ENCODE data around the gene DLL4. TPM values are rescaled to one million over a fixed set of nuclear protein-coding genes. Genes with fewer than 3 reads are reported as not detected.

The DLL4 gene
- total RNA-seq, 2 experiments from 2014 or later, result not detected

GRCh38 chr15:40909662-40910630, 19.2 kb upstream of the DLL4 start:
- H3K9me3 Mint-ChIP-seq, result no peaks in the 10 kb centered on the region
- H3K4me3 Mint-ChIP-seq, result no peak overlapping the region
- POLR2A ChIA-PET, result interaction anchor here (0.6 kb wide), 1 partner anchor 492 kb away, joined by 3 read pairs; no protein-coding TSS in a partner anchor
- no peak overlapping the region for H3K27ac Mint-ChIP-seq
- CTCF ChIA-PET, result interaction anchor here (1.0 to 2.3 kb wide), 2 partner anchors 32 to 36 kb away, joined by 3 to 8 read pairs; partner anchors contain the start of gene RHOV
- peaks cover 16% of the 10 kb centered on the region for H3K4me1 Mint-ChIP-seq
- H3K27me3 Mint-ChIP-seq, result no peaks in the 10 kb centered on the region
- no peak for DNase-seq
- peaks cover under 1% of the 10 kb centered on the region for H3K36me3 Mint-ChIP-seq (ENCODE audit: low read depth)

- no peaks in the 10 kb centered on the region for H3K9me3 Mint-ChIP-seq
- no peaks in the 10 kb centered on the region for H3K27me3 Mint-ChIP-seq
- ChIA-PET POLR2A (no interaction called here), CTCF (no interaction called here)
- H3K27ac Mint-ChIP-seq, result no peak overlapping the region
- no peak overlapping the region for H3K4me3 Mint-ChIP-seq
- H3K36me3 Mint-ChIP-seq (ENCODE audit: low read depth), result no peaks in the 10 kb centered on the region
- peaks cover 16% of the 10 kb centered on the region for H3K4me1 Mint-ChIP-seq
- no peak for DNase-seq
These were observed 18.0 kb upstream of the DLL4 start for GRCh38 chr15:40911141-40911540.

GRCh38 chr15:40911693-40912092, 17.4 kb upstream of the DLL4 start:
- CTCF ChIA-PET, result interaction anchor here (1.2 to 1.3 kb wide), 2 partner anchors 18 to 19 kb away, joined by 3 to 5 read pairs; partner anchors contain the start of gene VPS18
- Mint-ChIP-seq H3K36me3 (ENCODE audit: low read depth) (no peaks in the 10 kb centered on the region), H3K4me3 (no peak overlapping the region), H3K9me3 (no peaks in the 10 kb centered on the region), H3K27ac (no peak overlapping the region), H3K4me1 (peaks cover 13% of the 10 kb centered on the region), H3K27me3 (peaks cover 2% of the 10 kb centered on the region)
- POLR2A ChIA-PET, result interaction anchor here (1.0 to 1.9 kb wide), 2 partner anchors 10 to 13 kb away, joined by 3 to 6 read pairs; no protein-coding TSS in a partner anchor
- no peak for DNase-seq

GRCh38 chr15:40912478-40912877, 16.7 kb upstream of the DLL4 start:
- H3K27ac Mint-ChIP-seq, result no peak overlapping the region
- no peak for DNase-seq
- CTCF ChIA-PET, result interaction anchor here (0.7 to 1.3 kb wide), 4 partner anchors 18 to 273 kb away, joined by 3 to 5 read pairs (median 4); partner anchors contain the start of gene VPS18
- no peak overlapping the region for H3K4me3 Mint-ChIP-seq
- H3K27me3 Mint-ChIP-seq, result peaks cover 2% of the 10 kb centered on the region
- no peaks in the 10 kb centered on the region for H3K9me3 Mint-ChIP-seq
- peaks cover 6% of the 10 kb centered on the region for H3K4me1 Mint-ChIP-seq
- POLR2A ChIA-PET, result interaction anchor here (1.0 to 1.9 kb wide), 2 partner anchors 9 to 12 kb away, joined by 3 to 6 read pairs; no protein-coding TSS in a partner anchor
- no peaks in the 10 kb centered on the region for H3K36me3 Mint-ChIP-seq (ENCODE audit: low read depth)

GRCh38 chr15:40914013-40914412, 15.1 kb upstream of the DLL4 start:
- POLR2A ChIA-PET, result no interaction called here
- Mint-ChIP-seq H3K36me3 (ENCODE audit: low read depth) (no peaks in the 10 kb centered on the region), H3K9me3 (no peaks in the 10 kb centered on the region), H3K4me1 (no peaks in the 10 kb centered on the region), H3K4me3 (no peak overlapping the region), H3K27ac (no peak overlapping the region), H3K27me3 (peaks cover 2% of the 10 kb centered on the region)
- CTCF ChIA-PET, result interaction anchor here (1.7 kb wide), 1 partner anchor 20 kb away, joined by 4 read pairs; the partner anchor contains the start of gene VPS18
- no peak for DNase-seq

GRCh38 chr15:40914486-40914885, 14.7 kb upstream of the DLL4 start:
- H3K4me1 Mint-ChIP-seq, result no peaks in the 10 kb centered on the region

GRCh38 chr15:40915116-40915661, 14.0 kb upstream of the DLL4 start:
- ChIA-PET CTCF (interaction anchor here (1.7 kb wide), 1 partner anchor 21 kb away, joined by 4 read pairs; the partner anchor contains the start of gene VPS18), POLR2A (no interaction called here)
- H3K27me3 Mint-ChIP-seq, result peaks cover 2% of the 10 kb centered on the region
- H3K9me3 Mint-ChIP-seq, result no peaks in the 10 kb centered on the region
- H3K27ac Mint-ChIP-seq, result no peak overlapping the region
- H3K4me3 Mint-ChIP-seq, result no peak overlapping the region
- DNase-seq, result no peak
- no peaks in the 10 kb centered on the region for H3K4me1 Mint-ChIP-seq
- H3K36me3 Mint-ChIP-seq (ENCODE audit: low read depth), result no peaks in the 10 kb centered on the region

More at GRCh38 chr15:40914486-40914885, 14.7 kb upstream of the DLL4 start:
- peaks cover 2% of the 10 kb centered on the region for H3K27me3 Mint-ChIP-seq
- CTCF ChIA-PET, result interaction anchor here (1.7 kb wide), 1 partner anchor 20 kb away, joined by 4 read pairs; the partner anchor contains the start of gene VPS18
- H3K9me3 Mint-ChIP-seq, result no peaks in the 10 kb centered on the region
- H3K27ac Mint-ChIP-seq, result no peak overlapping the region
- POLR2A ChIA-PET, result no interaction called here
- DNase-seq, result no peak
- H3K4me3 Mint-ChIP-seq, result no peak overlapping the region
- H3K36me3 Mint-ChIP-seq (ENCODE audit: low read depth), result no peaks in the 10 kb centered on the region

GRCh38 chr15:40915679-40916078, 13.5 kb upstream of the DLL4 start:
- no peak for DNase-seq
- Mint-ChIP-seq H3K27ac (no peak overlapping the region), H3K4me1 (no peaks in the 10 kb centered on the region), H3K27me3 (peaks cover 2% of the 10 kb centered on the region), H3K4me3 (no peak overlapping the region), H3K36me3 (ENCODE audit: low read depth) (no peaks in the 10 kb centered on the region), H3K9me3 (no peaks in the 10 kb centered on the region)
- POLR2A ChIA-PET, result no interaction called here
- CTCF ChIA-PET, result interaction anchor here (1.7 kb wide), 1 partner anchor 22 kb away, joined by 4 read pairs; the partner anchor contains the start of gene VPS18

GRCh38 chr15:40917585-40917984, 11.6 kb upstream of the DLL4 start:
- CTCF ChIA-PET, result interaction anchor here (0.7 to 1.9 kb wide), 3 partner anchors 22 to 24 kb away, joined by 3 to 6 read pairs (median 3); partner anchors contain the start of gene VPS18
- H3K27me3 Mint-ChIP-seq, result peaks cover 5% of the 10 kb centered on the region
- POLR2A ChIA-PET, result no interaction called here
- DNase-seq, result no peak
- no peaks in the 10 kb centered on the region for H3K4me1 Mint-ChIP-seq
- no peak overlapping the region for H3K27ac Mint-ChIP-seq
- H3K9me3 Mint-ChIP-seq, result no peaks in the 10 kb centered on the region
- no peaks in the 10 kb centered on the region for H3K36me3 Mint-ChIP-seq (ENCODE audit: low read depth)
- no peak overlapping the region for H3K4me3 Mint-ChIP-seq

- POLR2A ChIA-PET, result no interaction called here
These were observed 10.9 kb upstream of the DLL4 start for GRCh38 chr15:40918146-40918798.

GRCh38 chr15:40918799-40919392, 10.2 kb upstream of the DLL4 start:
- Mint-ChIP-seq H3K4me1 (no peaks in the 10 kb centered on the region), H3K27ac (no peak overlapping the region), H3K4me3 (no peak overlapping the region), H3K27me3 (peaks cover 9% of the 10 kb centered on the region), H3K36me3 (ENCODE audit: low read depth) (no peaks in the 10 kb centered on the region), H3K9me3 (no peaks in the 10 kb centered on the region)
- no peak for DNase-seq
- ChIA-PET POLR2A (no interaction called here), CTCF (interaction anchor here (1.1 to 1.9 kb wide), 3 partner anchors 12 to 25 kb away, joined by 3 to 6 read pairs (median 3); partner anchors contain the start of gene VPS18)

More at GRCh38 chr15:40918146-40918798, 10.9 kb upstream of the DLL4 start:
- H3K9me3 Mint-ChIP-seq, result no peaks in the 10 kb centered on the region
- no peak overlapping the region for H3K4me3 Mint-ChIP-seq
- no peaks in the 10 kb centered on the region for H3K4me1 Mint-ChIP-seq
- no peak for DNase-seq
- peaks cover 5% of the 10 kb centered on the region for H3K27me3 Mint-ChIP-seq
- no peaks in the 10 kb centered on the region for H3K36me3 Mint-ChIP-seq (ENCODE audit: low read depth)
- no peak overlapping the region for H3K27ac Mint-ChIP-seq
- CTCF ChIA-PET, result interaction anchor here (1.1 to 1.9 kb wide), 3 partner anchors 12 to 24 kb away, joined by 3 to 6 read pairs (median 3); partner anchors contain the start of gene VPS18

- DNase-seq, result no peak
- ChIA-PET CTCF (interaction anchor here (2.4 kb wide), 1 partner anchor 15 kb away, joined by 9 read pairs; no protein-coding TSS in a partner anchor), POLR2A (interaction anchor here (0.9 kb wide), 1 partner anchor 10 kb away, joined by 6 read pairs; no protein-coding TSS in a partner anchor)
- H3K36me3 Mint-ChIP-seq (ENCODE audit: low read depth), result no peaks in the 10 kb centered on the region
- H3K27ac Mint-ChIP-seq, result no peak overlapping the region
- H3K9me3 Mint-ChIP-seq, result no peaks in the 10 kb centered on the region
- no peak overlapping the region for H3K4me3 Mint-ChIP-seq
- H3K4me1 Mint-ChIP-seq, result peaks cover 8% of the 10 kb centered on the region
- H3K27me3 Mint-ChIP-seq, result peaks cover 32% of the 10 kb centered on the region
These were observed 7.1 kb upstream of the DLL4 start for GRCh38 chr15:40921949-40922607.
